Stimulated activated naive CD4-positive, alpha-beta T cell (primary cell): ENCODE results near the gene BTK.

Experiments used
- DNase-seq, 6 experiments: peaks; one replicate each; lab custom pipeline; 2025; lab: John Stamatoyannopoulos, UW

Gene BTK

DNA sequence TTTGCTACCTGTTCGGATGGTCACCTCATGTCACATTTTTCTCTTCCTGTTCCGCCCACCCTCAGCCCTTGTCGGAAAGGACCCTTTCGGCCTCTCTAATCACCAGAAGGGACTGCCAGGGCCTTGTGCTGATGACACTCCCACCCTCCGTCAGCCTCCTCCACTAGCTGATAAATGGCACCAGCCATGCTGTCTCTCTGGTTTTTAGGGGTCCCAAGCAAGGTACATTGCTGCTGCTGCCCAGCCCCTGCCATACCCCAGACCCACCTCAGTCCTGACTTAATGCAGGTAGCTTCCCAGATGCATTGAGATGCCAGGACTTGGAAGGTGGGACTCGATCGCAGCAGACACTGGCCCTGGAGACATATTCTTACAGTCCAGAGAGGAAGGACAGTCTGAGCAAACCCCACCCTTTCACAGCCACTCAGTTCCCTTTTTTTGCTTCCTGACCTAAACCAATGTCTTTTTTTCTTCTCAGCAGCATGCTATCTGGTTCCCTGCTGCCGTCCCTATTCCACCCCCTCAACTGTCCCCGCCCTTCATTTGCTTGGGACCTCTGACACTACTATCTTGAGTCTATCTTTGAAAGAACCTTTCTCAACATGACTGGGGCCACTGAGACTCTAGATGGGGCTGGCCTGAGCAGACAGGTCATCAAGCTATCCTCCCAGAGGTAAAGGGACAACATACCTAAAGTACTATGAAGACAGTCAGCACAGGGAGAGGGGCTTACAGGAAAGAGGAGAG, at the start of gene BTK:
Gene BTK (minus strand): TSS at position 397 of the 747 bp plus-strand sequence. CDS start 10,907 bp downstream, outside the sequence.
- no peak for DNase-seq

DNA sequence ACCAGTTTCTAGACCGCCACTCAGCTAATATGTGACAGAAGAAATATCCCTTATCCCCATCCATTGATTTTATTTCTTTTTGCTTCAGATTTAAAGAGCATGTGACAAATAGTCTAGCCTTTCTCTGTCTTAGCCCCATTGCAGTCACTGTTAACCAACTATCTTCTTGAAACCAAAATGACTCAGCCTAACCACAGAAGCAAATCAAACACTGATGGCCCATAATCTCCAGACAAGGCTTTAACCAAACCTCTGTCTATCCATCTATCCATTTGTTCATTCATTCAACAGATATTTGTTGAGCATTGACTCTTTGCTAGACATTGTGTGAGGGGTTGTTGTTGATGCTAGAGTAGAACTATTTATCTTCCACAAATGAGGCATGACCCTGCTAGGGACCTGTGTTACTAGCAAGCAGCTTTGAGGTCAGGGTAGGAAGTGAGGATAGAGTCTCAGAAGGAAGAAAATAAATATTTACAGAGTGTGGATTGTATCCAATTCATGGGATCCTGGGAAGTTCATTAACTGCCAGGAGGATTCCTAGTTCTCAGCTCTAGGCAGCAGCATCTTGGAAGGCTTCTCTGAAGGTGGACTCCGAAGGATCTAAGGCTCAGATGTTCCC, 44.6 kb upstream of the BTK start:
- DNase-seq, result no peak

DNA sequence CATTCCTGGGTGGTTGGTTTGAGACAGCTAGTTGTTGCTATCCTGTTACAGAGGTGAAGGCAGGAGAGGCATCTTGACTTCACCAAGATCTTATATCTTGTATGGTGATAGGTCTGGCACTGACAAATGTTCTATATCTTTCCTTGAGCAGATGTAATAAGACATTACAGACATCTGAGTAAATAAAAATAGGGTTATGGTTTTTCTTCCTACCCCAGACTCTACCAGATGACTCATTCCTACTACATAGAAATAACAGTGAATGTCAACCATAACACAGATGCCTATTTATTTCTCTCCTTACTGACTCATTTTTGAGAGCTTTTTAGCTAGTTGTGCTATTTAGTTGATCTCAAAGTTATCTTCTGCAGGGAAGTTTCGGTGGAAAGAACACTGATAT, 43.9 kb upstream of the BTK start:
- no peak for DNase-seq

DNA sequence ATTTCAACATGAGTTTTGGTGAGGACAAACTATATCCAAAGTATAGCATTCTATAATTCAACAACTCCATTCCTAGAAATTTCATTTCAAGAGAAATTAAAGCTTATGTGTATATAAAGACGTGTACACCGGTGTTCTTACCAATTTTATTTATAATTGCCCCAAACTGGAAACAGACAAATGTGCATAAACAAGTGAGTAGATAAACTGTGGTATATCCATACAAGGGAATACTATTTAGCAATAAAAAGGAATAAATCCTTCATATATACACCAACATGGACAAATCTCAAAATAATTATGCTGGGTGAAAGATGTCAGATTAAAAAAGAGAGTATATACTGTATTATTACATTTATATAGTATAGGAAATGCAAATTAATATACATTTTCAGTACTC, 42.0 kb upstream of the BTK start:
- DNase-seq, result no peak

DNA sequence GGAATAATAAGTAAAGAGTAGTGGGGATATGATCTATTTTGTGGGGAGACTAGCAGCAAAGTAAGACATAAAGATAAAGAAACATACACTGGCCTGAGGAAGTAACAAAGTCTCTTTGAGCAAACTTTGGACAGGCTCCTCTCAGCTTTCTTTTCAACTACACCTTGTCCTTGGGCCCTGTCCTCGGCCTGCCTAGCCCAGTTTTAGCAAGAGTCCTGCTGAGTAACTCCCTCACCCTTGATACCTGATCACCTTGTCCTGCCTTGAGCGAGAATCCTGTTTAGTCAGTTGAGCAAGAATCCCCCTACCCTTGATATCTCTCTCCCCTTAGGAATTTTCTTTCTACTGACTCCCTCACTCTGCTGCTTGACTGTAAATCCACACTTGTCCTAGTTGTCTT, 33.5 kb upstream of the BTK start:
- DNase-seq, result no peak

DNA sequence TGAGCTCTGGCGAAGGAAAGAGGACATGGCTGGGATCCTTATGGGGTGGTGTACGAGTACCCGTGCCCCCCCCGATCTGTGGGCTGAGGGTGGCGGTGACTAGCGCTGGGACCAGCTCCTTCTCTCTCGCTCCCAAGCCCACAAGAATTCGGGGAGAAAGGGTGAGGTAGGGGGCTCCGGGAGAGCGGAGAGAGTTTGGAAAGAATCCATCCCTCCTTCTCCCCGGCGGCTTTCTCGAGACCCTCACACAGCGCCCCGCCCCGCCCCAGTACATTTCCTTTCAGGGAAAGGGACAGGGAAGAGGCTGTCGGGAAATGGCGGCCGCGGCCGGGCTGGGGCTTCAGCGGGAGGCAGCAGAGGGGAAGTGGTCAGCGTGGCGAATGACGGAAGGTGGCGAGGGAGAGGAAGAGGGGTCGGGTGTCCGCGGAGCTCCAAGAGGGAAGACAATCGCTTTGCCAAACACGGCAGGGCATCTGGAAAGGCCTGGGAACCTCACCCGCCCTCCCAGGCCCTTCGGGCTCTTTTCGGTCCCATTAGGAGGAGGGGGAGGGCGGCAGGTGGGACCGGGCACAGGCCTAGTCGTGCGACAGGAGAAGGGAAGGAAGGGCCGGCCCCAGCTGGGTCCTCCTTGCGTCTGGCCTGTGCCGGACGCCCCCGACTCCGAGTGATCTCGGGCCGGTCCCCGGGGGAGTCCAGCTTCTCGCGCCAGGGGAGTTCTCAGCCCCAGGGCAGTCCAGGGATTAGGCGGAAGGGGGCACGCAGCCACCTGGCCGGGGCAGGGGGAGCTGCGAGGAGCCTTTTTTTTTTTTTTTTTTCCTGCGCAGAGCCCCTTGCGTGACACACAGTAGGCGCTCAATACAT, 32.2 kb upstream of the BTK start:
- peak in 5 of 6 experiments; percentile 0 to 31 (median 10) for DNase-seq

DNA sequence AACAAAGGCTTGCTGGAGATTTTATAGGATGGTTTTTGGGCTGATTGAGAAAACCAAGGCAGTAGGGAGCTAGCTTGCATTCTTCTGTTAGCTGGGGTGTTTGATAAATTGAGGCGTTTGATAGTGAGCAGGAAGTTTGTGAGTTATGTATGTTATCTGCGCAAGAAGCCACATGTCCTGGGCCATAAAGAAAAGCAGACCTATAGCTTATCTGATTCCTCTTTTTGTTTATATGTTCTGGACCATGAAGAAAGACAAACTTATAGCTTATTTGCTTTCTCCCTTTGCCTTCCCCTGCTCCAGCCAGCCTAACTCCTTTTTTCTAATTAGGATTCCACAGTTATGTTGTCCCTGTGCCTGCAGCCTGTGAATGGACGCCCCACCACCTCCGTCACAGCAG, 31.2 kb upstream of the BTK start:
- DNase-seq, result no peak

DNA sequence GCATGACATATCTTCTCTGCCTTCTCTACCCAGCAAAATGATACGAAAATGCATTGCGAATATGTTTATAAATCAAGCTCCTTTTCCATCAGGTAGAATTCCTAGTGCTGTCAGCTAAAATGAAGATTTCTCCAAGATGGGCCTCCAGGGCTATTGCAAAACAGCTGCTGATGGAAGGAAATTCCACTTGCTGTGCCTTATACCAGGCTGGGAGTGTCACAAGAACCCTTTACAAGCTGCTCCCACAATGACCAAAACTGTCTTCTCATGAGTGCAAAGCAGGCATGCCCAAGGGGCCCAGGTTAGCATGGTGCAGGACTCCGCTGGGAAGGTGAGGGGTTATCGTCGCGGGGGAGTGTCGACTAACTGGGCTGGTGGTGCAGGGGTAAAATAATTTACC, 30.7 kb upstream of the BTK start:
- DNase-seq, result no peak

DNA sequence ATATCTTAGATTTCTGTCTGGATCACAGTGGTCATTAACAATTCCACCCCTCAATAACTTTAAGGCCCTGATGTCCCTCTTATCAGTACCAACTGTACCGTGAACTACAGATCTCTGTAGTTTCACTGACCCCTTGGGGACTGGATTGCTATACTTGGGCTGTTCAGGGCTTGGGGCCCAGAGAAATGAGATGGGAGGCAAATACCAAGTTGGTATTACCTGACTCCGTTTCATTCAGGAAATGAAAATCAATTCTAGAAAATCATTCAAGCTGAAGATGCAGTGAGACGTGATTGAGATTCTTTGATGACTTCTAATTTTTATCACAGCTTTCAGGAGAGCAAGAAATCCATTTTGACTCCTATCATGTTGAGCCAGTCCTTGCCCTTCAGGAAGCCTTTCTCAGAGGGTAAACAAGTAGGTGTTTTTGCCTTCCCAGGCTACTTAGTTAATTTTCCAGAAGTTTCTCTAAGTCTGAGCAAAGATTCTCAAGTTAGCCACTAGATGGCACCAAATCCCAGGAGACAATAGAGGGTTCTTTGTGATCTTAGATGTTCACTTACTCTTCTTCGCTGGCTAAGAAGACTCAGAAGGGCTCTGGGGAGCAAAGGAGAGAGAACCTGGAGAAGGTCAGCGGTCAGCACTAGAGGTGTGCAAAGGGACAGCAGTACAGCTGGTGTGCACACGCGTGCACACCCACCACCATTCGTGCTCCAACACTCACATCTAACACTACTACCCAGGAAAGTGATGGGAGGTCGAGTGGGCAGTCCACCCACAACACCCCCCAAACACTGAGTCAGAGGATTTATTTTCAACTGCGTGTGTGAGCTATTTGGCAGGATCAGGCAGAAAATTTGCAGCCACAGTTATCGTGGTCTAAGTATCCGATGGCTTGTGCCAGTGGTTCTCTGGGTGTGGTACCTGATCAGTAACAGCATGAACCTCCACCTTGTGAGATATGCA, 29.5 kb upstream of the BTK start:
- peak in 5 of 6 experiments; percentile 10 to 68 (median 38) for DNase-seq

DNA sequence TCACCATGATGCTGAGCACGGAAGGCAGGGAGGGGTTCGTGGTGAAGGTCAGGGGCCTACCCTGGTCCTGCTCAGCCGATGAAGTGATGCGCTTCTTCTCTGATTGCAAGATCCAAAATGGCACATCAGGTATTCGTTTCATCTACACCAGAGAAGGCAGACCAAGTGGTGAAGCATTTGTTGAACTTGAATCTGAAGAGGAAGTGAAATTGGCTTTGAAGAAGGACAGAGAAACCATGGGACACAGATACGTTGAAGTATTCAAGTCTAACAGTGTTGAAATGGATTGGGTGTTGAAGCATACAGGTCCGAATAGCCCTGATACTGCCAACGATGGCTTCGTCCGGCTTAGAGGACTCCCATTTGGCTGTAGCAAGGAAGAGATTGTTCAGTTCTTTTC, 26.0 kb upstream of the BTK start:
- peak in 1 of 6 experiments; percentile 1 for DNase-seq

DNA sequence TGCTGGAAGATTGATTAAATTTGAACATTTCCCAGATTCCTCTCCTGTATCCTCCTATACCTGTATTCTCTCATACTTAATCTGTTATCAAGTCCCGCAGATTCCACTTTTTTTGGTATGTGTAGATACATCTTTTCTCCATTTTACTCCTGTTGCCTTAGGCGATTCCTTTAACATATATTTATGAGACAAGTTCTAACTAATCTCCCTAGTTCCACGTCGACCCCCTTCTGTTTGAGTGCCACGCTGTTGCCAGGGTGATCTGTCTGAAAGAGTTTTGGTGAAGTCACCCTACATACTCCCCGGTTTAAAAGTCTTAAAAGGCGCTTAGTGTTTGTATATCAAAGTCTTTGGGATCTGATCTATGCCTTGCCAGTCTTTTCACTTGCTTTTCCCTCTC, 24.5 kb upstream of the BTK start:
- DNase-seq, result peak in 1 of 6 experiments; percentile 0

DNA sequence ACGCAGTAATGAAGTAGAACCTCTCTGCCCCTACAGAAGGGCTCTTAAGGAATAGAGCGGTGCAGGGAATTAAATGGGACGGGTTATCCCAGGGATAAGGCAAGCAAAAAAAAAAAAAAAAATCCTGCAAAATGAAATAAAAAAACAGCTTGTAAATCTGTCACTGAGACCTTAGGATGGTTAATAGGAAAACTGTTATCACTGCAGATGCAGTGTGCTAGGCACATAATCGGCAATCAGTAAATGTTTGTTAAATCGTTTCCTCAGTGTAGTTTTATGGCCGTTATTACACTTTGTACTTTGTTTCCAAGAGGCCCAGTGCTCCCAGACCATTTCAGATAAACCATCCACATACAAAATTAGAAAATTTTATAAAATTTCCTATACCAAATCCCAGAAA, 23.1 kb upstream of the BTK start:
- DNase-seq, result no peak

DNA sequence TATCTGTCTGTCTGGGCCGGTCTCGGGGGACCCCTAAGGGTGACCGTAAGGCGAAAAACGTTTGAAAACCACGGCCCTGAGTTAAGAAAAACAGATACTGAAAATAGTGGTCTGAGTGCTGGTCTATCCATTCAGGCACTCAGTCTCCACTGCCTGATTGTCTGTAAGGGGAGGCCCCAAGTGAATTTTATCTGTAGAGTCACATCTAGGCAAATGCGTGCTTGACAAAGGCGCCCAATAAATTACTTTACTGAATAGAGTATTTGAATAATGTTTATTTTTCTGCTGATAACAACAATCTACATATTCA, 22.5 kb upstream of the BTK start:
- DNase-seq, result no peak

DNA sequence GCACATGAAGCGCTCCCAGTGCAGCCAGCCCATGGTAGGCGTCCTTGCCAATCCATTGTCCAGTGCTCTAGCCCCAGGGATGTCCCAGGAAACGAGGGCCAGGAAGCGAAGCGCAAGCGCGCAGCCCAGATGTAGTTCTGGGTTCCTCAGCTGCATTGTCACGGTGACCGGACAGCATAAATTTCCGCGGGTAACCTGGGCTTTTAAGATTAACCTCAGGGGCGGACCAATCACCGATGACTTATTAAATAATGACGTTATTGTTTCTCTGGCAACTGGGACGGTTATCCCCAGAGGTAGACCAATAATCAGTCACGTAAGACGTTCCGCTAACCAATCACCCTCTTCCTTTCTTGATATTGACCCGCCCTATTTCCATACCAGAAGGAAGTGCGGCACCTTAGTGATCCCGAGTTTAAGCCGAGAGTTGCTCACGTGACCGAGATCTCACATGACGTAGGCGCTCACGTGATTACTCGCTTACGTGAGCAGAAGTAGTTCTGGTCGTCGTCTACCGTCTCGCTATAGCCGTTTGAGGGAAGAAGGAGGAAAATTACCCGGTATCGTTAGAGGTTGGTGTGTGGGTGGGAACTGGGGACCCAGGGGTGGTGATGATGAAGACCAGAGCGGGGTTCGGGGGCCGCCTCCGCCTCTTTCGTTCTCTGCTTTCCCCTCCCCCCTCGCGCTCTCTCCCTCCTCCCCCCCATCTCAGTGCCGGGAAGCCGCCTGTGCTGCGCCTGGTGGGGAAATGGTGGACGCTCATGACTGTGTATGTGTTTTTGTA, 21.9 kb upstream of the BTK start, which contains the start of the genes GLA and HNRNPH2:
Gene GLA (minus strand): TSS at position 178 of the 784 bp plus-strand sequence. CDS start 22 bp downstream, at position 156.
Gene HNRNPH2 (plus strand): TSS at position 475 of the 784 bp plus-strand sequence. CDS start 3,767 bp downstream, outside the sequence.
- DNase-seq, result peak; percentile 78 to 93 (median 88)

DNA sequence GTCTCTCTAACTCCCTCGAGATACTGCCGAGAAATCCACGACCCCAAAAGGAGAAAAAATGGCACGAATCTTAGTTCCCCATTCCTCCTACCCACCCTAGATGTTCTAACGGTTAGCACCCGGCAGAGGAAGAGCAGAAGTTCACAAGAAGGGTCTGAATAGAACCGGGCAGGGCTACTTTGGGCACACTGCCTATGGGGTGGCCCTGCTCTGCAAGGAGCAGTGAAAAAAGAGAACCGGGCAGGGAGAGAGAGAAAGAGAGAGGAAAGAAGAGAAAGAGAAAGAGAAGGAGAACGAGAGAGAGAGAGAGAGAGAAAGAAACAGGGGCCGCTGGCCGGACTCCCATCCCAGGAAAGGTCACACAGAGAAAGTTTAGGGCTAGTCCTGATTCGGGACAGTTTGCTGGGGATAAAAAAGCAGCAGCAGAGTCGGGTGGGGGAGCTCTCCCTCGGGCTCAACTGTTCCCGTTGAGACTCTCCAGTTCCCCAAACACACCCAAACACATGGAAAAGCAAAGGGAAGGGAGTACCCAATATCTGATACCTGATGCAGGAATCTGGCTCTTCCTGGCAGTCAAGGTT, 21.3 kb upstream of the BTK start:
- DNase-seq, result no peak

DNA sequence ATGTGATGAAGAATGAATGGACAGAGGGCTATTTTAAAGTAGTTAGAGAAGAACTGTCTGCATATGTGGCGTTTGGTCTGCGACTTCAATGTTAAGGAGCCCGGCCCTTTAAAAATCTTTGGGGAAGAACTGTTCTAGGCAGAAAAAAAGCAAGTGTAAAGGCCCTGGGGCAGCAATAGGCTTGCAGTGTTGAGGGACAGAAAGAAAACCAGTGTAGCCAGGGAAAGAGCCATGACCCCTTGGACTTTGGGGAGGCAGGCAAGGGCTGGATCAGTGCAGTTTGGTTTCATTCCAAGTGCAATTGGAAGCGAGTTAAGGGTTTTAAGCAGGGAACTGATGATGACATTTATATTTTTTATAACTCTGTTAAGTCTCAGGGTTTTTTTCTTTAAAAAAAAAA, 13.8 kb upstream of the BTK start:
- no peak for DNase-seq

DNA sequence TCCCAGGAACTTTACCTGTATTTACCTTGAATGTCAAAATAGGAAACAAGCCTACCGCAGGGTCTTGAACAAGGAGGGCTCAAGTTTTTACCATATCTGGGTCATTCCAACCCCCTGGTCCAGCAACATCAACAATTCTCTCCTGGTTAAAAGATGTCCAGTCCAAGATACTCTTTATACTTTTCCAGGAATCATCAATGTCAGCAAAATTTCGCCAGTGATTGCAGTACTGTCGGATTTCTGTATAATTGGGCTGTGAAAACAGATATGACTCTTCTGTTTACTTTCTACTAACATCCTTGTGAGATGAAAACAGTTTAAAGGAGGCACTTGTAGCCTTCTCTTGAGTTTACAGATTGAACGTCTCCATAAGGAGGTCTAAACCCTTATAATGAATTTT, 12.7 kb upstream of the BTK start:
- DNase-seq, result no peak

DNA sequence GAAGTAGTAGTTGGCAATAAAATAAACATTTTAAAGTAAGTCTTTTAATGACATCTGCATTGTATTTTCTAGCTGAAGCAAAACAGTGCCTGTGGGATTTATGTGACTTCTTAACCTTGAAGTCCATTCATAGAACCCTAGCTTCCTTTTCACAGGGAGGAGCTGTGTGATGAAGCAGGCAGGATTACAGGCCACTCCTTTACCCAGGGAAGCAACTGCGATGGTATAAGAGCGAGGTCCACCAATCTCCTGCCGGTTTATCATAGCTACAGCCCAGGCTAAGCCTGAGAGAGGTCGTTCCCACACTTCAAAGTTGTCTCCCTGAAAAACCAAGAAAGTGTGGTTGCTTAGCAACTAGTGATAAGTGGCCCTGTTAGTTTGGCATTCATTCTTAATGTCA, 11.8 kb upstream of the BTK start:
- DNase-seq, result no peak

DNA sequence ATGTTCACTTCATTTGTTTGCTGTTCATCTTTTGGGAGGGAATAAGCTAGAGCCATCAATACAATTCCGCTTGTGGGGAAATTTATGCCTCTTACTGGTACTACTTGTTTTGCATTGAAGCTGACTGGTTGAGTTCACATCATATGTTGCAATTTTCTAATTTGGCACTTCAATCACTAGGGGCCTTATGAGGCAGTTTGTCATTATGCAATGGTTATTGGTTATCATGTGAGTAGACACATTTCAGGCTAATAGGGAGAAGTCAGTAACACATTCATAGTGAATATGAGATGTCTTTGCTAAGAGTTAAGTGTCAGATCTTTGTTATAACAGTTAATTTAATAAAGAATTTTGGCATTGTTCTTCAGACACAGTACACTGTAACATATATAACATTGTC, 9.8 kb upstream of the BTK start:
- no peak for DNase-seq

DNA sequence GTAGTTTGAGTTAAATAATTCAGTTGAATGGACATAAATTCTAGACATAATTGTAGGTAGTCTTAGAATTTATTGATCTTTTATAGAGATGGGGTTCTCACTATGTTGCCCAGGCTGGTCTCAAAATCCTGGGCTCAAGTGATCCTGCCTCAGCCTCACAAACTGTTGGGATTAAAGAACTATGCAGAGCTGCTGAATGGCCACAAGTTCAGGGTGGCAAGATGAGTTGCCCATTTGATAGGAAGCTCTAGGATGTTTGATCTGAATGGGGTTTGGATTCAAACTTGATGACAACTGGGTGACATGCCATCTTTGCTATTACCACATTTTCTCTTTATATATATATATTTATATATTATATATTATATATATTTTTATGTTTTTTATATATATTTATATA, 8.4 kb upstream of the BTK start:
- DNase-seq, result no peak
